ENCODE measurements around the gene SLC8A2. TPM values are rescaled to one million over a fixed set of nuclear protein-coding genes. Genes with fewer than 3 reads are reported as not detected.

SLC8A2 gene
- total RNA-seq, 4 donors from 2014 or later: 0.82 to 36.4 (median 9.6) TPM

- 0 to 19% methylated on average over 1 to 6 of the region's 6 CpGs for WGBS, 2 donors (ENCODE audit: low coverage in 1 of 2)
- intact Hi-C loops (cut with DNase I; ENCODE audit: low total_unique reads) (no loop called here), in situ Hi-C loops (cut with MboI; ENCODE audit: low pct_ligation_motif_present in 1 of 4, low pct_unique_long_range_greater_than_20kb in 1 of 4, low sequenced_read_pairs in 3 of 4) (no loop called here)
- peaks cover 0 to 17% (median 7%) of the 10 kb centered on the region in 4 donors for H3K4me1 ChIP-seq
- DNase-seq: no peak
- TF ChIP-seq CTCF (IDR thresholded peaks at IDR 0.05) (no peak), EP300 (IDR thresholded peaks at IDR 0.05; ENCODE audit: low read depth) (no peak), POLR2A (IDR thresholded peaks at IDR 0.05) (no peak)
- H3K27ac ChIP-seq: peak overlapping the region in 3 of 4 donors; percentile 25 to 57 (median 51)
- peaks cover 64% of the 10 kb centered on the region for H3K27me3 ChIP-seq
- H3K9me3 ChIP-seq: no peaks in the 10 kb centered on the region
- no peak overlapping the region for H3K4me3 ChIP-seq
- H3K36me3 ChIP-seq: no peaks in the 10 kb centered on the region
These were observed 2.4 kb downstream of the SLC8A2 start for GRCh38 chr19:47469363-47469700.

- H3K9me3 ChIP-seq: no peaks in the 10 kb centered on the region
- H3K4me3 ChIP-seq: no peak overlapping the region
- peaks cover 66% of the 10 kb centered on the region for H3K27me3 ChIP-seq
- H3K4me1 ChIP-seq: peaks cover 0 to 17% (median 7%) of the 10 kb centered on the region in 4 donors
- in situ Hi-C loops (cut with MboI; ENCODE audit: low pct_ligation_motif_present in 1 of 4, low pct_unique_long_range_greater_than_20kb in 1 of 4, low sequenced_read_pairs in 3 of 4) (no loop called here), intact Hi-C loops (cut with DNase I; ENCODE audit: low total_unique reads) (no loop called here)
- WGBS, 2 donors (ENCODE audit: low coverage in 1 of 2): 54% methylated on average over 9 of the region's 9 CpGs; no CpG with 5 or more reads in 1 of the 2 donors
- no peaks in the 10 kb centered on the region for H3K36me3 ChIP-seq
- DNase-seq: no peak
- no peak overlapping the region for H3K27ac ChIP-seq
- TF ChIP-seq POLR2A (IDR thresholded peaks at IDR 0.05) (no peak), EP300 (IDR thresholded peaks at IDR 0.05; ENCODE audit: low read depth) (no peak), POLR2AphosphoS5 (IDR thresholded peaks at IDR 0.05) (no peak), CTCF (IDR thresholded peaks at IDR 0.05) (no peak)
These were observed 3.8 kb downstream of the SLC8A2 start for GRCh38 chr19:47467914-47468313.

- Histone ChIP-seq H3K4me1 (peaks cover 0 to 4% (median 2%) of the 10 kb centered on the region in 4 donors), H3K27me3 (peaks cover 59% of the 10 kb centered on the region), H3K27ac (no peak overlapping the region), H3K4me3 (no peak overlapping the region), H3K36me3 (no peaks in the 10 kb centered on the region), H3K9me3 (no peaks in the 10 kb centered on the region)
- in situ Hi-C loops (cut with MboI; ENCODE audit: low pct_ligation_motif_present in 1 of 4, low pct_unique_long_range_greater_than_20kb in 1 of 4, low sequenced_read_pairs in 3 of 4): no loop called here
- 90% methylated on average over 27 of the region's 27 CpGs; no CpG with 5 or more reads in 1 of the 2 donors for WGBS, 2 donors (ENCODE audit: low coverage in 1 of 2)
- TF ChIP-seq POLR2AphosphoS5 (IDR thresholded peaks at IDR 0.05) (no peak), CTCF (IDR thresholded peaks at IDR 0.05) (no peak), EP300 (IDR thresholded peaks at IDR 0.05; ENCODE audit: low read depth) (no peak), POLR2A (IDR thresholded peaks at IDR 0.05) (no peak)
- DNase-seq: no peak
- intact Hi-C loops (cut with DNase I; ENCODE audit: low total_unique reads): no loop called here
These were observed 5.7 kb downstream of the SLC8A2 start for GRCh38 chr19:47465957-47466356.

- no peaks in the 10 kb centered on the region for H3K9me3 ChIP-seq
- TF ChIP-seq POLR2A (IDR thresholded peaks at IDR 0.05) (no peak), EP300 (IDR thresholded peaks at IDR 0.05; ENCODE audit: low read depth) (no peak), CTCF (IDR thresholded peaks at IDR 0.05) (no peak), POLR2AphosphoS5 (IDR thresholded peaks at IDR 0.05) (no peak)
- intact Hi-C loops (cut with DNase I; ENCODE audit: low total_unique reads) (no loop called here), in situ Hi-C loops (cut with MboI; ENCODE audit: low pct_ligation_motif_present in 1 of 4, low pct_unique_long_range_greater_than_20kb in 1 of 4, low sequenced_read_pairs in 3 of 4) (no loop called here)
- no peaks in the 10 kb centered on the region for H3K36me3 ChIP-seq
- H3K27me3 ChIP-seq: peaks cover 61% of the 10 kb centered on the region
- H3K4me1 ChIP-seq: peaks cover 0 to 2% (median 0%) of the 10 kb centered on the region in 4 donors
- 65 to 78% methylated on average over 10 of the region's 10 CpGs for WGBS, 2 donors (ENCODE audit: low coverage in 1 of 2)
- no peak overlapping the region for H3K27ac ChIP-seq
- DNase-seq: no peak
- H3K4me3 ChIP-seq: no peak overlapping the region
These were observed 6.8 kb downstream of the SLC8A2 start for GRCh38 chr19:47464675-47465419.

Data from transverse colon (tissue), 4 donors.